ENCODE data around the gene TAAR5. TPM values are rescaled to one million over a fixed set of nuclear protein-coding genes. Genes with fewer than 3 reads are reported as not detected.
"Not testable (repeated sequence)": the region's sequence is repeated elsewhere in the genome, so short reads cannot be mapped to it uniquely, and the experiment has no call there.

TAAR5 gene
- total and polyA plus RNA-seq, 12 donors: not detected

DNA sequence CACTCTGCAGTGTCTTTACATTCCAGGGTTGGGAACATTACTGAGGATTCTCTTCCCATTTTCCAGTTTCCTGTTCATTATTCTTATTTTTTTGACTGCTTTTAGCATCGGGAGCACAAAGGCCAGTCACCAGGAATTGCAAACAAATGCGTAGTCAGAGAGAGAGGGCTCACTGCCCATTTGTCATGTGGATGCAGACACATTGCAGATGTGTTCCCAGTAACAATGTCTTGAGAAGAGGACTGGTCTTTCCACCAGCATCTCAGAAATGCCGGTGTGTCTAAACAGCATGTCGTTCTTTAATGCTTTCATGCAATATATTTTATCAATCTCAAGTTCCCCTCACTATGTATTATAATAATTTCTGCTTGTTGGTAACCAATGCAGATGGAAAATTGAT, 20.4 kb downstream of the TAAR5 start:
- Histone ChIP-seq H3K9me3 (no peaks in the 10 kb centered on the region), H3K27ac (no peak overlapping the region), H3K36me3 (no peaks in the 10 kb centered on the region), H3K4me3 (no peak overlapping the region), H3K27me3 (peaks cover 0 to 56% (median 20%) of the 10 kb centered on the region in 7 donors), H3K4me1 (peaks cover 0 to 8% (median 0%) of the 10 kb centered on the region in 9 donors)
- DNase-seq (no peak), ATAC-seq (no peak)
- intact Hi-C loops (cut with DNase I): no loop called here
- TF ChIP-seq, protein P1, sequence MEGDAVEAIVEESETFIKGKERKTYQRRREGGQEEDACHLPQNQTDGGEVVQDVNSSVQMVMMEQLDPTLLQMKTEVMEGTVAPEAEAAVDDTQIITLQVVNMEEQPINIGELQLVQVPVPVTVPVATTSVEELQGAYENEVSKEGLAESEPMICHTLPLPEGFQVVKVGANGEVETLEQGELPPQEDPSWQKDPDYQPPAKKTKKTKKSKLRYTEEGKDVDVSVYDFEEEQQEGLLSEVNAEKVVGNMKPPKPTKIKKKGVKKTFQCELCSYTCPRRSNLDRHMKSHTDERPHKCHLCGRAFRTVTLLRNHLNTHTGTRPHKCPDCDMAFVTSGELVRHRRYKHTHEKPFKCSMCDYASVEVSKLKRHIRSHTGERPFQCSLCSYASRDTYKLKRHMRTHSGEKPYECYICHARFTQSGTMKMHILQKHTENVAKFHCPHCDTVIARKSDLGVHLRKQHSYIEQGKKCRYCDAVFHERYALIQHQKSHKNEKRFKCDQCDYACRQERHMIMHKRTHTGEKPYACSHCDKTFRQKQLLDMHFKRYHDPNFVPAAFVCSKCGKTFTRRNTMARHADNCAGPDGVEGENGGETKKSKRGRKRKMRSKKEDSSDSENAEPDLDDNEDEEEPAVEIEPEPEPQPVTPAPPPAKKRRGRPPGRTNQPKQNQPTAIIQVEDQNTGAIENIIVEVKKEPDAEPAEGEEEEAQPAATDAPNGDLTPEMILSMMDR (IDR thresholded peaks at IDR 0.05): no peak
- 49 to 53% methylated on average over 4 of the region's 4 CpGs for WGBS, 2 donors

GRCh38 chr6:132568611-132569010, 20.9 kb downstream of the TAAR5 start:
- Histone ChIP-seq H3K4me1 (peaks cover 0 to 8% (median 0%) of the 10 kb centered on the region in 9 donors), H3K27me3 (peaks cover 0 to 62% (median 20%) of the 10 kb centered on the region in 7 donors), H3K36me3 (no peaks in the 10 kb centered on the region), H3K4me3 (no peak overlapping the region), H3K27ac (no peak overlapping the region), H3K9me3 (no peaks in the 10 kb centered on the region)
- TF ChIP-seq, protein P1 (IDR thresholded peaks at IDR 0.05): no peak
- 48 to 53% methylated on average over 6 of the region's 6 CpGs for WGBS, 2 donors
- ATAC-seq (no peak), DNase-seq (no peak)
- intact Hi-C loops (cut with DNase I): no loop called here

- intact Hi-C loops (cut with DNase I): no loop called here
- no peak overlapping the region for H3K27ac ChIP-seq
- H3K4me1 ChIP-seq: peaks cover 0 to 8% (median 0%) of the 10 kb centered on the region in 9 donors
- DNase-seq (no peak), ATAC-seq (no peak)
- peaks cover 0 to 72% (median 13%) of the 10 kb centered on the region in 7 donors for H3K27me3 ChIP-seq
- H3K4me3 ChIP-seq: no peak overlapping the region
- 64 to 77% methylated on average over 1 of the region's 1 CpG for WGBS, 2 donors
- TF ChIP-seq, protein P1 (IDR thresholded peaks at IDR 0.05): no peak
- no peaks in the 10 kb centered on the region for H3K36me3 ChIP-seq
- no peaks in the 10 kb centered on the region for H3K9me3 ChIP-seq
These were observed 22.0 kb downstream of the TAAR5 start for GRCh38 chr6:132567566-132567965.

DNA sequence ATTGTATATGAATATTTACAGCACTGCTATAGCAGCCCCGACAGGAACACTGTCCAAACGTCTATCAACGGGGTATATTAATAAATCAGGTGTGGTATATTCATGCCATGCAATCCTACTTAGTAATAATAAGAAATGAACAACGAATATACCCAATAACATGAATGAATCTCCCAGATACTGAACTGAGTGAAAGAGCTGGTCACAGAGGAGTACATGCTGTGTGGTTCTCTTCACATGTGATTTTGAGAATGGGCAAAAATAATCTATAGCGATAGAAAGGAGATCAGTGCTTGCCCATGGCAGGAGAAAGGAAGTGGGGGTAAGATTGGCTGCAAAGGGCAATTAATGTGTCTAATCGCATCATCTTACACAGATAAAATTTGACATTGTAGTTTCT, 23.1 kb downstream of the TAAR5 start:
- TF ChIP-seq, protein P1 (IDR thresholded peaks at IDR 0.05): no peak
- H3K4me1 ChIP-seq: no peaks in the 10 kb centered on the region
- DNase-seq (no peak), ATAC-seq (no peak)
- no peaks in the 10 kb centered on the region for H3K9me3 ChIP-seq
- intact Hi-C loops (cut with DNase I): no loop called here
- H3K27ac ChIP-seq: no peak overlapping the region
- no peaks in the 10 kb centered on the region for H3K36me3 ChIP-seq
- no peak overlapping the region for H3K4me3 ChIP-seq
- H3K27me3 ChIP-seq: peaks cover 0 to 62% (median 13%) of the 10 kb centered on the region in 7 donors
- 78 to 81% methylated on average over 6 of the region's 6 CpGs for WGBS, 2 donors

DNA sequence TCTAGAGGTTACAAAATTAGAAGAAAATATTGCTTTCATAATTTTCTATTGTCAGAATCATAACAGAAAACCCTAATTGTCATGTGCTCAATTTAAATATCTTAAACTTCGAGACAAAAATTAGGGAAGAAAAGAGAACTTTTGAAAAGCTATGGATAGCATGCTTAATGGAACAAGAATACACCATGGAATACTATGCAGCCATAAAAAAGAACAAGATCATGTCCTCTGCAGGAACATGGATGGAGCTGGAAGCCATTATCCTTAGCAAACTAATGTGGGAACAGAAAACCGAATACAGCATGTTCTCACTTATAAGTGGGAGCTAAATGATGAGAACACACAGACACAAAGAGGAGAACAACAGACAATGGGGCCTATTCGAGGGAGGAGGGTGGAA, 29.5 kb downstream of the TAAR5 start:
- peaks cover 0 to 55% (median 12%) of the 10 kb centered on the region in 7 donors for H3K27me3 ChIP-seq
- not testable (repeated sequence) for ATAC-seq, H3K4me1 ChIP-seq, H3K4me3 ChIP-seq, DNase-seq, H3K27ac ChIP-seq, H3K36me3 ChIP-seq, H3K9me3 ChIP-seq
- WGBS, 2 donors: 71 to 73% methylated on average over 3 of the region's 3 CpGs
- intact Hi-C loops (cut with DNase I): loop anchor here in 1 of 10 donors (5.0 kb wide), 1 partner anchor 1623 kb away; no protein-coding TSS in a partner anchor
